Activated gamma-delta T cell (primary cell): Measurements from ENCODE around the gene CAMK1G.

Source experiments
- DNase-seq: peaks from one replicate; lab custom pipeline; 2025; lab: John Stamatoyannopoulos, UW

The CAMK1G gene

GRCh38 chr1:209600541-209600940 is 17.0 kb downstream of the CAMK1G start:
- no peak for DNase-seq

GRCh38 chr1:209601809-209602657 is 18.5 kb downstream of the CAMK1G start:
- no peak for DNase-seq

DNA sequence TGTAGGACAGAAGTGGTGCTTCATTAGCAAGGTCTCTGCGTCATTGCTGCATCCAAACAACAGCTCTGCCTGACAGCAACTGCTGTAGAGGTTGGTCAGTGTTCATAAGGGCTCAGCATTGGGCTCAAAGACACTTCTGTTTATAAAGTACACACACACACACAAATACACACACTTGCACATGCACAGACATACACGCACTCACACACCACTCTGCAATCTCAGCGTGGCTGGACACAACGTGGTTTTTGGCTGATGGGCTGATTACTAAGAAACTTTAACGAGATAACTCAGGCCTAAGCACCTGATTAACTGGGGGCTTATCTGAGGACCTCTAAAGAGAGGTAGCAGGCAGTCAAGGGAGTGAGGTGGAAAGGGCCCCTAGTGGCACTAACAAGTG is 20.4 kb downstream of the CAMK1G start:
- DNase-seq, result no peak

- DNase-seq, result no peak
Measured at GRCh38 chr1:209607102-209607794, 23.7 kb downstream of the CAMK1G start.

DNA sequence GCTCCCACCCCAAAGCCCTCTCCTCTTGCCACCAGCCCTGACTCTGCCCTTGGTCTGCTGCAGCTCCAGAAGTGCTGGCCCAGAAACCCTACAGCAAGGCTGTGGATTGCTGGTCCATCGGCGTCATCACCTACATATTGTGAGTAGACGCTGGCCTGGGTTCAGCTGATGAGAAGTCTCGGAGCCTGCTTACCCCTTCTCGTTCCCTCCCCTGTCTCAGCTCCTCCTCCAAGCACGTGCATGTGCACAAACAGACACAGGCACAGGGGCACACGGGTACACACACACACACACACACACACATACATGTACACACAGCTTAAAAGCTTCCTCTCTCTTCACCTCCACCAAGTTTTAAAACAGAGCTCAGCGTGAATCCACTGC is 24.3 kb downstream of the CAMK1G start:
- no peak for DNase-seq

DNA sequence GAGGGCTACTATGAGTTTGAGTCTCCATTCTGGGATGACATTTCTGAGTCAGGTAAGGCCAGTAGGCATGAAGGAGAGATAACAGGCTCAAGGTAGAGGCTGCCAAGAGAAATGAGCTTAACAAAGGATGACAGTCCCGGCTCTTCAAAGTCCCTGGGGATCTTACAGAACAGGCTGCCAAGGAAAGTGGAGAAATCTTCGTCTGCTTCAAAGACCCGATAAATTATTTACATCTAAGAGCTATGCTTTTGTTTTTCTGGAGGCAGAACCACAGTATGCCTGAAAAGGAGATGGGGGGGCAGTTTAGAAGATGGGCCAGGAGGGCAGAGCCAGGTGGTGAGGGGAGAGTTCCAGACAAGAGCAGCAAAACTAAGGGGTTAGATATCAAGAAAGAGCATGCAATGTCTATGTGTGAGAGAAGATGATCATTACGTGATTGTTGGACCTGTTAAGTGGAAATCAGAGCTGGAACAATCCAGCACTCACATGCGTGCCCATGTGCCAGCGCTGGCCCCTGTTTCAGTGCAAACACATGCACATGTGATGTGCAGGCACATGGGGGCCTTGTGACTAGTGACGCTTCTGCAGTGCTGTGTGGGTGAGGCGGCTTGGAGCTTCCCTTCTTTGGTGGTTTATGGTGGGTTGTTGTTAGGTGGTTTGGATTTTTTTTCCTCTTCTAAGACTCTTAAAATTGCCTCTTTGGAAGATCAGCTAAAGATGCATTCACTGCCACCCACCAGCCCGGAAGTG is 25.7 kb downstream of the CAMK1G start:
- DNase-seq, result no peak

DNA sequence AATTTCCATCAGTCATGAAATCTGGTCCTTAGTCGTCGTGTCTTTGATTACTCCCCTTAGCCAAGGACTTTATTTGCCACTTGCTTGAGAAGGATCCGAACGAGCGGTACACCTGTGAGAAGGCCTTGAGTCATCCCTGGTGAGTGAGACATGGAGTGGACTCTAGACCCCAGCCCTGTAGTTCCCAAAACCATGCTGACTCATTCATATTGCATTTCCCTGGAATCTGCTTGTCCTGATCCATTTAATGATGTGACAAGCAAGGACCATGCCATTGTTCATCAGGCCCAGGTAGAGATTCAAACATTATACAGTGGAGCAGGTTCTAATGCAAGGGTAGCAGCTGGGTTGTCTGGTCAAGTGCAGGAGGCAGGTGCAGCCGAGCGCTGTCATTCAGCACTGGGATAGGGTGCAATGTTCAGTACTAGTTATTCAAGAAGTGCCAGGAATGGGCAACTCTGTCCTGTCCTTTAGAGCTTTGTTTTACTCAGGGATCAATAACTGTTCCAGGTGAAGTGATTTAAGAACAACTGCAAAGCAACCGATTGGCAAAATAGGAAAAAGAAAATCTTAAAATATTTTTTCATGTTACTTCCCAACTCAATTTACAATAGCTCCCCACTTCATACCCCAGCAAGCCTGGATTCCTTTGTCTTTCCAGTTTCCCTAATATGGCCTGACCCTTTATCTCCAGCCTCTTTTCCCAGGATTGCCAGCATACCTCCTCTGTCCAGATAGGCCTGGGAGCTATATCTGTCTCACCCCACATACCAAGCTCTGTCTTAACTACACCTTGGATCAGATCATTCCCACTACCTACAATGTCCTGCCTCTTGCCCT is 26.5 kb downstream of the CAMK1G start:
- no peak for DNase-seq

DNA sequence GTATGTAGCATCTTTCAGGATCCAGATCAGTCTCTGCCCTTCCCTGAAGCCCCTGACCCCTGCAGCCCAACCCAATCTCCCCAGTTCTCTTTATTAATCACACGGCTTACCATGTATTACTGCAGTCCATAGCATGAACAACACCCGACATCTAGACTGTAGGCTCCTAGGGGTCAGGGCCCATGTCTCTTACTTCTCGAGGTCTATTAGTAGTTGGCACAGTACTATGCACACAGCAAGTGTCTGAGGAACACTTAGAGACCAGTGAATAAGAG is 27.1 kb downstream of the CAMK1G start:
- no peak for DNase-seq

- no peak for DNase-seq
Measured at GRCh38 chr1:209611771-209612570, 28.5 kb downstream of the CAMK1G start.

DNA sequence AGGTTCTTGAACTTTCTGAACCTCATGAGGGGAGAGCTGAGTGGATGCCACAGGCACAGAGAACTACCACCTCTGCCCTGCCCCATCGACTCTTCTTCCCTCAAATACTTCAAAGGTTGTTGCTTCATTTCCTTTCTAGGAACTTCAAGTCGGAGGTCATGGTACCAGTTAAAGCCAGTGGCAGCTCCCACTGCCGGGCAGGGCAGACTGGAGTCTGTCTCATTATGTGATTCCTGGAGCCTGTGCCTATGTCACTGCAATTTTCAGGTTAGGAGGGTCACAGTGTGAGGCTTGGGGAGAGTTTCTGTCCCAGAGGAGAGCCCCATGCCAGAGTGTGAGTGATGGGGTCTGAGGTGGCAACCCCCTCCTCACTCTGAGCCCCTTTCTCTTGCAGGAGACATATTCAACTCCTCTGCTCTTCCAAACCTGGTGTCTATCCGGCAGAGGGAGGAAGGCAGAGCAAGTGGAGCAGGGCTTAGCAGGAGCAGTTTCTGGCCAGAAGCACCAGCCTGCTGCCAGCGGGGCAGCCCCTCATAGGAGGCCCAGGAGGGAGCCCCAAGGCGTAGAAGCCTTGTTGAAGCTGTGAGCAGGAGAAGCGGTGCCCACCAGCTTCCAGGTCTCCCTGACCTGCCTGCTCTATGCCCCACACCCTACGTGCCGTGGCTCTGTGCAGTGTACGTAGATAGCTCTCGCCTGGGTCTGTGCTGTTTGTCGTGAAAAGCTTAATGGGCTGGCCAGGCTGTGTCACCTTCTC is 29.3 kb downstream of the CAMK1G start:
- DNase-seq, result no peak

DNA sequence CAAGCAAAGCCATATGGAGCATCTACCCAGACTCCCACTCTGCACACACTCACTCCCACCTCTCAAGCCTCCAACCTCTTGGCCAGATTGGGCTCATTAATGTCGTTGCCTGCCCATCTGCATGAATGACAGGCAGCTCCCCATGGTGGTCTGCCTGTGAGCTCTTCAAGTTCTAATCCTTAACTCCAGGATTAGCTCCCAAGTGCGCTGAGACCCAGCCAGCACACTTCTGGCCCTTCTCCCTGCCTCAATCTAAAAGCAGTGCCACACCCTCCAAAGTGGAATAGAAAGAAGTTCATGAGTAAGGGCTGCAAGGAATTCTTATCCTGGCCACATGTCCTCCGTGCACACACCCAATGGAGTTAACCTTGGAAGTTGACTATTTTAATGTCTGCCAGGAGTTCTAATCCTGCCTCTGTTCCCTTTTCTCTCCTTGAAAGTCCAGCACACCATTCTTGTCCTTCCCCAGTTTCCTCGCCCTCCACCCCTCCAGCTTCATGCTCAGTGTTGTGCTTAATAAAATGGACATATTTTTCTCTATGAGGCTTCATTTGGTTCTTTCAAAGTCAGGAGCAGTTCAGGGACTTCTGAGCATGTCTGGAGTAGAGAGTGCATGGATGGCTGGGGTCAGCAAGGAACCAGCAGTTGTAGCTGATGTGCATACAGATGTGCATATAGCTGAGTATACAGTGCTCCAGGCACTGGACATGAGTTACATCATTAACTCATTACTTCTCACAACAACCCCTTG is 30.1 kb downstream of the CAMK1G start:
- DNase-seq, result no peak

DNA sequence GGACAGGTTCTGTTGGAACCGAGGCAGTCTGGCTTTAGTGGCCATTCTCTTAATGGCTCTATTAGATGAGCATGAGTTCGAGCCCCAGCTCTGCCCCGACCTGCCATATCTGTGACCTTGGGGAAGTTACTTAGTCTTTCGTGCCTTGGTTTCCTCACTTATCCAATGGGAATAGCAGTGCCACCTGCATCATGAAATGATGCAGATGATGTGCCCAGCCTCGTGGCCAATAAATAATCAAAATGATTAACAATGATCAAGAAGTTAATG is 30.6 kb downstream of the CAMK1G start:
- DNase-seq, result no peak

GRCh38 chr1:209614906-209615305 is 31.4 kb downstream of the CAMK1G start:
- no peak for DNase-seq

DNA sequence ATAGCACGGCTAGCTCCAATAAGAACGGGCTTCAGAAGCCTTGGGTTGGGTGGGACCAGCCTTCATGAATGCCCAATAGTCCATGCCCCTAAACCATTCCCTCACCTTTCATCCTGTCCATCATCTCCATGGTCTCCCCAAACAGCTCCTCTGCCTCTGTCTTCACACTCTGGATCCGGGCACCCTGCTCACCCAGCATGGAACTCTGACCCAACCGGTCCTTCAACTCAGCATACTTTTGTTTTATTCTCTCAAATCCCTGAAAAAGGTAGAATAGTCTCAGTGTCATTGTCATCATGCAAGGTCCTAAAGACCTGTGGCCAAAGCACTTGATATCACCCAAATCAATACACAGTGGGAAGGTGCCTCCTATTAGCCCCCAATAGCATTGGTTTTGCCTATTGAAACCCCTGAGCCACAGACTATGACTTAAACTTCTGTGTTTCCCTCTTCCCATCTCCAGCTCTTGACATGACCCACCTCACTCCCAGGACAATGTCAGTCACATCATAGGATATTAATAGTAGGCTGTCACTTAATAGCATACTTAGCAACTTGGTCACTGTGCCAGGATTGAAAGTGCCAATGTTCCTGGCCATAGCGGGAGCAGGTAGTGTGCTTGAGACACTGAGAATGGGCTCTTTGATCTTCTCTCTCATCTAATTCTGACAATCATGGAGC is 33.0 kb downstream of the CAMK1G start:
- DNase-seq, result no peak

DNA sequence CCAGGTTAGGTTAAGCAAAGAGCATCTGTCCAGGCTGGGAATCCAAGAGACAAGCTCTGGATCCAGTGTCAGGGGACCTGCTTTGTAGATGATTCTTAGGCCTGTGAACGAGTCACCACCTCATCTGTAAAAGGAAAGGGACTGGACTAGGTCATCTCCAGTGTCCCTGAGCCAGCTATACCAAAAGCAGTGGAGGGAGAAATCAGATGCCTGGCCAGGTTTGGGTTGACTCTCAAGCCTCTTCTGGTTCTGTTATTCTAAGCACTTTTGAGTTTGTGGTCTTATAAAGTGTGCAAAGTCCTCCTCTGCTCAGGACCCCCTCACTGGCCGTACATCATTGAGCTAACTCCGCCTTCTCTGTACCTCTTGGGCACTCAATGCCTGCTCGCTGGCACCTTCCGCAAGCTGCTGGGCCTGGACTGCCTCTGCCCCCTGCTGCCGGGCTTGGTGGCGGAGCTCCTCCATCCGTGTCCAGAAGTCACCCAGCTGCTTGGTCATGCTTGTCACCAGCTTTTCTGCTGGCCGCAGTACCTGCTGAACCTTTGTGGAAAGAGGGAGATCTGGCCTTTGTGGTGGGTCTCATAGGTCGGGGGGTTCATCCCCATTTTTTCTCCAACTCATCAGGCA is 33.6 kb downstream of the CAMK1G start:
- DNase-seq, result no peak

DNA sequence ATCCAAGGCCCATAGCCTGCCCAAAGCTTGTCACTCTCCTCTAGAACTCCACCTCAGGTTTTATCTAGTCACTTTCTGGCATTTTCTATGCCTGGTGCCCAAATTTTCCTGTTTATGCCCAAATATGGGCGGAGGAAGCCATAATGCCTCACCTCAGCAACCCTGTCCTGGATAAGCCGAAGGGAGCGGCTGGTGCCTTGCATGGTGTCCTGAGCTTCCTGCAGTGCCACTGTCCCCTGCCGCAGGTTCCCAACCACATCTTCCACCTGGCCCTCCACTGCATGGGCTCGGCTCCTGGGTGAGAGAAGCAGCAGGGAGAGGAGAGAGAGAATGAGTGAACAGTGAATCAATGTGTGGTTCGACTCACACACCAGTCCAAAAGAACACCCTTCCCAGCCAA is 34.2 kb downstream of the CAMK1G start:
- no peak for DNase-seq

DNA sequence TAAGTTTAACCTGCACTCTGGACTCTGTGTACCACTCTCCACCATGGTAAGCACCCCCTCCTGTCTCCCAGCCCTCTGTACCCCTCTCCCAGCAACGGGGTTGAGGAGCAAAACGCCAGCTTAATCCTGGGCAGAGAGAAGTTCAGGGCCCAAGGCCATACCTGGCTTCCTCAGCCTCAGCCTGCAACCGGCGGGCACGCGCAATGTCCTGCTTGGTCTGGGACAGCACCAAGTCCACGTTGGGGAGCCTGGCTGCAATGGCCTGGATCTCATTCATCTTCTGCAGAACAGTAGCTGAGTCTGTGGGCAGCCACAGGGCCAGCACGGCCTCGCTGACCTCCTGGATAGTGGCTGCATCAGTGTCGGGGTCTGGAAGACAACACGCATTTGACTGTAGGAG is 34.8 kb downstream of the CAMK1G start:
- no peak for DNase-seq

DNA sequence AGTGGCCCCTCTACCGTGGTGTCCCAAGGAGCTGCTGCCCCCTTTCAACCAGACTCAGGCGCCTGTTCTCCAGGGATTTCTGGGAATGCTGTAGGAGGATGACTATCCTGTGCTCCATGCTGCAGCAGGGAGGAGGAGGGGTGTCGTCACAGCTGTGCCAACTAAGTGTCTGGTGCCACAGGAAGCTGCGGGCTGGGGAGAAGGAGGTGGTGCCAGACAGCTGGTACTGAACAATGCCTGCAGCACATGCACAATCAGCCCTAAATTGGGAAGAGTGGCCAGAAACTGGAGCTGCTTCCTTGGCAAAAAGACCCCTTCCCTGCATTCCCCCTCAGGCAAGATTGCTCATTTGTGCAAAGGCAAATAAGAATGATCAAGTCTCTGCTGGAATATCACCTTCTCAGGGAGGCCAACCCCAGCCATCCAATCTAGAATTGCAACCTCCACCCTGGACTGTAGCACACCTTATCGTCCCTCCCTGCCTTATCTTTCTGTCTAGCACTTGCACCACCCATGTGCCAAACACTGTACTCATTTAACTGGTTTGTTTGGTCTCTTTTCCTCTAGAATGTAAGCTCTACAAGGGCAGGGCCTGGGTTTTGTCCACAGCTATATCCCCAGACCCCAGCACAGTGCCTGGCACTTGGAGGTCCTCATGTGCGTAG is 35.4 kb downstream of the CAMK1G start:
- no peak for DNase-seq
